ENCODE results near the gene SORCS2. TPM values are rescaled to one million over a fixed set of nuclear protein-coding genes. Genes with fewer than 3 reads are reported as not detected.

Gene SORCS2
- total and polyA plus RNA-seq, 2 of the 4 experiments (the other 2 are of a cell fraction): 0.36 to 0.62 TPM

DNA sequence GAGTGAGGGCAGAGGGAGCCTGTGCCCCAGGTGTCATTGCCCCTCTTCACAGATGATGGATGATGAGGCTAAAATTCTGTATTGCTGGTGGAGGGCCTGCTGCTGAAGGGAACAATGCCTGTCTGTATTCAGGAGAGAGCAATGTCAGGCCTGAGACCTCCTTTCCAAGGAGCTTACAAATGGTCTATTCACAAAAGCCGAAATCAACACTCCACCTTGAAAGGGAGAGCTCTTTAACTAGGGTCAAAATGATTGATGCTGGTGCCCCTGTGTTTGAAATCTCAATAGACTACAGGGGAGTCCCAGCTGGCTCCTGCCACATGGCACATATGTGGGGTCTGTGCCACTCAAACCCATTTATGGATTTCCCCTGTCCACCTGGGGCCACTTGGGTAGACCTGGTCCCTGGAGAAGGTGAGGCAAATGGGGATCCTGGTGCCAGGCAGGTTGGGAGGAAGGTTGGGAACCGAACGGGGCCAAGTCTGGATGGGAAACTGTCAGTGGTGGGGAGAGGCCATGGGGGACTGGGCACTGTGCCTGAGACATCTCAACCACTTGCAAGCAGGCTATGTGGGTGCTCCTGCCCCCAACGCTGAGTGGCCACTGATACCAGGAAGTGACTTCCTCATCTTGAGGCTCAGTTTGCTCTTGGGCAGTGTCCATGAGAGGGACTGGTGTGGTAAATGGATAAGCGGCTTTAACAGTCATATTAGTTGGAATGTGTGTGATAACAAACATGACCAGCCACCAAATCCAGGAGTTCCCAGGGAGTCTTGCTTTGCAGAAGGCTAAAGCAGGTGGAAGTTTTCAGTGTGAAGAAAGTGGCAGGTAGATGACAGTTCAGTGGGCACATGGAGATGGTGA is 466.2 kb downstream of the SORCS2 start:
- no peak overlapping the region for H3K23ac ChIP-seq (ENCODE audit: low read depth, low read length)
- H4K20me1 ChIP-seq (ENCODE audit: insufficient read depth, low read length): peaks cover 3% of the 10 kb centered on the region; the same call in 1 of the 2 replicates
- peak overlapping the region; percentile 58 for H2AFZ ChIP-seq (replicated peaks; ENCODE audit: low read length, poor library complexity)
- peak overlapping the region; percentile 65; the same call in 1 of the 2 replicates for H2BK20ac ChIP-seq (ENCODE audit: low read depth, low read length)
- 0% methylated on average over 1 of the region's 5 CpGs; no CpG with 5 or more reads in 1 of the 2 experiments for WGBS, 2 experiments (ENCODE audit: extremely low coverage in 2 of 2, insufficient read length in 1 of 2)
- H3K36me3 ChIP-seq (ENCODE audit: control insufficient read depth, insufficient read depth, low read length): no peaks in the 10 kb centered on the region
- in situ Hi-C loops (cut with MboI; ENCODE audit: low sequenced_read_pairs): no loop called here
- H2BK5ac ChIP-seq (ENCODE audit: low read depth, low read length, poor library complexity, severe bottlenecking): no peak overlapping the region
- peak overlapping the region; percentile 84 for H2AK5ac ChIP-seq (ENCODE audit: low read depth, low read length)
- H3K79me1 ChIP-seq (ENCODE audit: low read depth in 1 of 2, low read length in 2 of 2): no peaks in the 10 kb centered on the region
- H3K27ac ChIP-seq (ENCODE audit: insufficient read depth, low read length): no peak overlapping the region
- no peak overlapping the region for H4K5ac ChIP-seq (ENCODE audit: low read depth, low read length)
- no peak overlapping the region for H3K4me2 ChIP-seq (ENCODE audit: low read depth, low read length)
- dilution Hi-C loops (cut with HindIII; ENCODE audit: low sequenced_read_pairs, unreplicated experiment): no loop called here
- DNase-seq: peak; percentile 79
- peak overlapping the region; percentile 65 for H3K14ac ChIP-seq (replicated peaks; ENCODE audit: low read depth, low read length)
- peaks cover 4% of the 10 kb centered on the region for H3K4me1 ChIP-seq (ENCODE audit: control insufficient read depth, insufficient read depth, low read length)
- H3K18ac ChIP-seq (ENCODE audit: low read depth, low read length): no peak overlapping the region
- H2AK9ac ChIP-seq (replicated peaks; ENCODE audit: low read depth, low read length, poor library complexity): peak overlapping the region; percentile 34
- H3K4ac ChIP-seq (ENCODE audit: low read depth, low read length): peak overlapping the region; percentile 65; the same call in 1 of the 2 replicates
- peak overlapping the region; percentile 47; the same call in 1 of the 3 replicates for H2BK15ac ChIP-seq (ENCODE audit: low read depth, low read length)
- no TSS peak for BruUV-seq (replicated peaks)
- H3K9me3 ChIP-seq (ENCODE audit: control insufficient read depth, insufficient read depth, low read length): no peaks in the 10 kb centered on the region
- peak overlapping the region; percentile 72 for H2BK120ac ChIP-seq (ENCODE audit: low read depth, low read length)
- TF ChIP-seq NFE2L2 (IDR thresholded peaks at IDR 0.05; ENCODE audit: low read depth, low read length): no peak
- no peak for TF ChIP-seq BHLHE40 (IDR thresholded peaks at IDR 0.05; ENCODE audit: low read depth, low read length)
- no peak for TF ChIP-seq CEBPB (IDR thresholded peaks at IDR 0.05; ENCODE audit: low read depth, low read length)
- no peak for TF ChIP-seq RFX5 (IDR thresholded peaks at IDR 0.05; ENCODE audit: low read depth, low read length)
- TF ChIP-seq CHD1 (IDR thresholded peaks at IDR 0.05; ENCODE audit: low read depth, low read length): no peak
- TF ChIP-seq, protein P1, sequence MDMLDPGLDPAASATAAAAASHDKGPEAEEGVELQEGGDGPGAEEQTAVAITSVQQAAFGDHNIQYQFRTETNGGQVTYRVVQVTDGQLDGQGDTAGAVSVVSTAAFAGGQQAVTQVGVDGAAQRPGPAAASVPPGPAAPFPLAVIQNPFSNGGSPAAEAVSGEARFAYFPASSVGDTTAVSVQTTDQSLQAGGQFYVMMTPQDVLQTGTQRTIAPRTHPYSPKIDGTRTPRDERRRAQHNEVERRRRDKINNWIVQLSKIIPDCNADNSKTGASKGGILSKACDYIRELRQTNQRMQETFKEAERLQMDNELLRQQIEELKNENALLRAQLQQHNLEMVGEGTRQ (IDR thresholded peaks at IDR 0.05; ENCODE audit: low read depth, low read length): no peak
- TF ChIP-seq MAFK (IDR thresholded peaks at IDR 0.05; ENCODE audit: low read depth, low read length): no peak
- no peak for TF ChIP-seq MAZ (IDR thresholded peaks at IDR 0.05; ENCODE audit: borderline replicate concordance, low read depth, low read length)
- TF ChIP-seq MXI1 (IDR thresholded peaks at IDR 0.05; ENCODE audit: borderline replicate concordance, low read depth, low read length): no peak
- peaks cover 13% of the 10 kb centered on the region for H3K27me3 ChIP-seq (ENCODE audit: control insufficient read depth, insufficient read depth, low read length)
- no peak overlapping the region for H3K4me3 ChIP-seq (ENCODE audit: insufficient read depth, low read depth, low read length)
- H3K9me1 ChIP-seq (ENCODE audit: insufficient read depth, low read length): peaks cover 4% of the 10 kb centered on the region
- peak overlapping the region in 1 of 2 experiments; percentile 19; a peak in 1 of 4 replicates for H4K8ac ChIP-seq (ENCODE audit: low read depth in 2 of 2, low read length in 2 of 2)
- CTCF ChIA-PET: no interaction called here
- intact Hi-C loops (cut with micrococcal nuclease): no loop called here
- H3K56ac ChIP-seq (ENCODE audit: extremely low read depth, insufficient read depth, low read length): no peak overlapping the region
- H4K91ac ChIP-seq (ENCODE audit: insufficient read depth, low read depth, low read length): 0 out of 2 replicates have a peak overlapping the region, but pooled peaks have one; percentile 22
- POLR2A ChIA-PET (ENCODE audit: unreplicated experiment): no interaction called here
- peak; percentile 77 for ATAC-seq (ENCODE audit: low read depth)
- no peak overlapping the region for H3K9ac ChIP-seq (ENCODE audit: low read depth, low read length)
